Endothelial cell of umbilical vein (primary cell): Measurements from ENCODE around the gene PCDHGB4.
A peak's percentile ranks its signal among the peaks of the same experiment; 100 is the strongest.

Source experiments
- CTCF ChIP-seq, 2 donors: IDR thresholded peaks; 1 replicate in 1 of 2; 2 replicates in 1 of 2; pipeline ENCODE4 v1.5.1; 2011; ENCODE audit warnings: low read length in 2 of 2, mild to moderate bottlenecking in 2 of 2, moderate library complexity in 2 of 2, control low read depth in 1 of 2, inconsistent platforms in 1 of 2, low read depth in 1 of 2; ENCODE audit not compliant: insufficient read depth in 1 of 2; ENCODE audit errors: extremely low read depth in 1 of 2
- EZH2 ChIP-seq: IDR thresholded peaks from 2 replicates; pipeline ENCODE4 v1.6.1; 2012; ENCODE audit warnings: borderline replicate concordance, low read depth, mild to moderate bottlenecking, moderate library complexity, low read length, inconsistent platforms; ENCODE audit not compliant: severe bottlenecking
- FOS ChIP-seq: IDR thresholded peaks from 2 replicates; pipeline ENCODE4 v1.6.1; 2011; ENCODE audit warnings: mild to moderate bottlenecking, low read length, moderate library complexity, borderline replicate concordance; ENCODE audit not compliant: insufficient read depth
- GATA2 ChIP-seq: IDR thresholded peaks from 2 replicates; pipeline ENCODE4 v1.7.0; 2011; ENCODE audit warnings: low read depth, mild to moderate bottlenecking, moderate library complexity, mixed read lengths, low read length; ENCODE audit not compliant: insufficient read length, insufficient read depth
- JUN ChIP-seq: IDR thresholded peaks from 2 replicates; pipeline ENCODE4 v1.6.1; 2011; ENCODE audit warnings: borderline replicate concordance, low read depth; ENCODE audit not compliant: insufficient read length, insufficient read depth
- MAX ChIP-seq: IDR thresholded peaks from 2 replicates; pipeline ENCODE4 v1.6.1; 2011; ENCODE audit not compliant: insufficient read depth, insufficient read length
- MYC ChIP-seq: IDR thresholded peaks from one replicate; pipeline ENCODE4 v1.6.1; 2011; ENCODE audit warnings: mild to moderate bottlenecking, low read depth, low read length
- POLR2A ChIP-seq: IDR thresholded peaks from 2 replicates; pipeline ENCODE4 v1.6.1; 2012; ENCODE audit warnings: low read depth, mild to moderate bottlenecking, control low read depth, low read length
- POLR2AphosphoS5 ChIP-seq: IDR thresholded peaks from 2 replicates; pipeline ENCODE4 v1.6.1; 2012; ENCODE audit warnings: low read depth, mild to moderate bottlenecking, control low read depth, low read length, moderate library complexity; ENCODE audit not compliant: insufficient read depth

GRCh38 chr5:141420855-141421488 lies 33.5 kb downstream of the PCDHGB4 start, which contains the start of gene PCDHGA11:
- TF ChIP-seq CTCF (IDR thresholded peaks at IDR 0.05; ENCODE audit: extremely low read depth in 1 of 2, insufficient read depth in 1 of 2, low read depth in 1 of 2, low read length in 2 of 2) (peak; percentile 53 to 71), POLR2A (no peak), EZH2 (no peak), MAX (no peak), MYC (no peak), POLR2AphosphoS5 (no peak), GATA2 (no peak), JUN (no peak), FOS (no peak)
